ENCODE results near the gene PAXIP1. TPM values are rescaled to one million over a fixed set of nuclear protein-coding genes. Genes with fewer than 3 reads are reported as not detected.

Gene PAXIP1
- total and polyA plus RNA-seq, 9 donors = 7.9 to 14.9 (median 10.3) TPM

- no peak overlapping the region for H3K27ac ChIP-seq
- intact Hi-C loops (cut with DNase I) = no loop called here
- H3K4me1 ChIP-seq (ENCODE audit: insufficient read depth) = no peaks in the 10 kb centered on the region
- H3K4me3 ChIP-seq = no peak overlapping the region
- WGBS, 3 donors = 81 to 82% (median 82%) methylated on average over 23 to 24 of the region's 24 CpGs
- TF ChIP-seq CTCF (IDR thresholded peaks at IDR 0.05) (no peak), POLR2A (IDR thresholded peaks at IDR 0.05) (no peak), EP300 (IDR thresholded peaks at IDR 0.05) (no peak)
- H3K27me3 ChIP-seq = no peaks in the 10 kb centered on the region
- DNase-seq = no peak
- H3K36me3 ChIP-seq = no peaks in the 10 kb centered on the region
- no peaks in the 10 kb centered on the region for H3K9me3 ChIP-seq
These were observed 103.7 kb downstream of the PAXIP1 start for GRCh38 chr7:154898973-154899855.

- Histone ChIP-seq H3K9me3 (no peaks in the 10 kb centered on the region), H3K27ac (no peak overlapping the region), H3K4me3 (no peak overlapping the region), H3K36me3 (no peaks in the 10 kb centered on the region), H3K4me1 (ENCODE audit: insufficient read depth) (no peaks in the 10 kb centered on the region), H3K27me3 (no peaks in the 10 kb centered on the region)
- TF ChIP-seq POLR2A (IDR thresholded peaks at IDR 0.05) (no peak), CTCF (IDR thresholded peaks at IDR 0.05) (no peak), EP300 (IDR thresholded peaks at IDR 0.05) (no peak)
- 78 to 83% (median 83%) methylated on average over 11 of the region's 11 CpGs for WGBS, 3 donors
- no peak for DNase-seq
- intact Hi-C loops (cut with DNase I) = no loop called here
These were observed 106.8 kb downstream of the PAXIP1 start for GRCh38 chr7:154896076-154896475.

Other genes with a start within 250 kb of the PAXIP1 start
- not detected for gene HTR5A, start 67.2 kb upstream of the PAXIP1 start, total RNA-seq
- not detected for gene HTR5A, start 67.2 kb upstream of the PAXIP1 start, polyA plus RNA-seq

Measured in ovary (tissue), 9 donors.